ENCODE data around the gene ACOT6. TPM values are rescaled to one million over a fixed set of nuclear protein-coding genes. Genes with fewer than 3 reads are reported as not detected.
"Not testable (repeated sequence)": the region's sequence is repeated elsewhere in the genome, so short reads cannot be mapped to it uniquely, and the experiment has no call there.

Gene ACOT6
- total and polyA plus RNA-seq, 4 donors = not detected

- peaks cover 0 to 2% of the 10 kb centered on the region in 2 donors for H3K36me3 ChIP-seq (ENCODE audit: control insufficient read depth in 1 of 2, insufficient read depth in 2 of 2, low read length in 1 of 2)
- 92 to 98% methylated on average over 1 of the region's 1 CpG for WGBS, 2 donors
- ATAC-seq (ENCODE audit: low FRiP score) = no peak
These were observed 43.5 kb downstream of the ACOT6 start for GRCh38 chr14:73655851-73656250.

GRCh38 chr14:73659202-73659601 is 46.9 kb downstream of the ACOT6 start:
- ATAC-seq (ENCODE audit: low FRiP score); H3K27ac ChIP-seq (ENCODE audit: low read depth in 1 of 2, low read length in 2 of 2); H3K27me3 ChIP-seq (ENCODE audit: control insufficient read depth in 1 of 2, insufficient read depth in 2 of 2, low read length in 1 of 2); H3K4me1 ChIP-seq (ENCODE audit: control insufficient read depth in 1 of 2, insufficient read depth in 2 of 2, low read length in 2 of 2); H3K9me3 ChIP-seq (ENCODE audit: control insufficient read depth, low read length); H3K36me3 ChIP-seq (ENCODE audit: control insufficient read depth in 1 of 2, insufficient read depth in 2 of 2, low read length in 1 of 2); H3K4me3 ChIP-seq (ENCODE audit: low read length in 2 of 2); intact Hi-C loops (cut with DNase I); DNase-seq: not testable (repeated sequence)
- 94 to 95% methylated on average over 11 of the region's 11 CpGs for WGBS, 2 donors

More at GRCh38 chr14:73655851-73656250, 43.5 kb downstream of the ACOT6 start:
- no peak overlapping the region for H3K4me3 ChIP-seq (ENCODE audit: low read length in 2 of 2)
- no peak overlapping the region for H3K27ac ChIP-seq (ENCODE audit: low read depth in 1 of 2, low read length in 2 of 2)
- DNase-seq = no peak
- H3K4me1 ChIP-seq (ENCODE audit: control insufficient read depth in 1 of 2, insufficient read depth in 2 of 2, low read length in 2 of 2) = no peaks in the 10 kb centered on the region
- intact Hi-C loops (cut with DNase I) = no loop called here
- no peaks in the 10 kb centered on the region for H3K27me3 ChIP-seq (ENCODE audit: control insufficient read depth in 1 of 2, insufficient read depth in 2 of 2, low read length in 1 of 2)
- H3K9me3 ChIP-seq (ENCODE audit: control insufficient read depth, low read length) = no peaks in the 10 kb centered on the region

GRCh38 chr14:73660511-73660910 is 48.2 kb downstream of the ACOT6 start:
- intact Hi-C loops (cut with DNase I) = no loop called here
- no peaks in the 10 kb centered on the region for H3K27me3 ChIP-seq (ENCODE audit: control insufficient read depth in 1 of 2, insufficient read depth in 2 of 2, low read length in 1 of 2)
- ATAC-seq (ENCODE audit: low FRiP score) (no peak), DNase-seq (no peak)
- H3K4me3 ChIP-seq (ENCODE audit: low read length in 2 of 2) = no peak overlapping the region
- H3K4me1 ChIP-seq (ENCODE audit: control insufficient read depth in 1 of 2, insufficient read depth in 2 of 2, low read length in 2 of 2) = no peaks in the 10 kb centered on the region
- no peaks in the 10 kb centered on the region for H3K9me3 ChIP-seq (ENCODE audit: control insufficient read depth, low read length)
- H3K36me3 ChIP-seq (ENCODE audit: control insufficient read depth in 1 of 2, insufficient read depth in 2 of 2, low read length in 1 of 2) = peaks cover 0 to 2% of the 10 kb centered on the region in 2 donors
- no peak overlapping the region for H3K27ac ChIP-seq (ENCODE audit: low read depth in 1 of 2, low read length in 2 of 2)
- WGBS, 2 donors = 90 to 93% methylated on average over 2 of the region's 2 CpGs

- Histone ChIP-seq H3K4me1 (ENCODE audit: control insufficient read depth in 1 of 2, insufficient read depth in 2 of 2, low read length in 2 of 2) (no peaks in the 10 kb centered on the region), H3K4me3 (ENCODE audit: low read length in 2 of 2) (no peak overlapping the region), H3K9me3 (ENCODE audit: control insufficient read depth, low read length) (no peaks in the 10 kb centered on the region), H3K36me3 (ENCODE audit: control insufficient read depth in 1 of 2, insufficient read depth in 2 of 2, low read length in 1 of 2) (no peaks in the 10 kb centered on the region), H3K27ac (ENCODE audit: low read depth in 1 of 2, low read length in 2 of 2) (no peak overlapping the region), H3K27me3 (ENCODE audit: control insufficient read depth in 1 of 2, insufficient read depth in 2 of 2, low read length in 1 of 2) (no peaks in the 10 kb centered on the region)
- ATAC-seq (ENCODE audit: low FRiP score) (no peak), DNase-seq (no peak)
- 75 to 78% methylated on average over 2 of the region's 2 CpGs for WGBS, 2 donors
- intact Hi-C loops (cut with DNase I) = no loop called here
These were observed 49.6 kb downstream of the ACOT6 start for GRCh38 chr14:73661872-73662271.

- peak in 1 of 2 donors; percentile 62 for DNase-seq
- Histone ChIP-seq H3K4me3 (ENCODE audit: low read length in 2 of 2) (no peak overlapping the region), H3K36me3 (ENCODE audit: control insufficient read depth in 1 of 2, insufficient read depth in 2 of 2, low read length in 1 of 2) (no peaks in the 10 kb centered on the region), H3K27ac (ENCODE audit: low read depth in 1 of 2, low read length in 2 of 2) (no peak overlapping the region), H3K4me1 (ENCODE audit: control insufficient read depth in 1 of 2, insufficient read depth in 2 of 2, low read length in 2 of 2) (no peaks in the 10 kb centered on the region), H3K27me3 (ENCODE audit: control insufficient read depth in 1 of 2, insufficient read depth in 2 of 2, low read length in 1 of 2) (no peaks in the 10 kb centered on the region), H3K9me3 (ENCODE audit: control insufficient read depth, low read length) (no peaks in the 10 kb centered on the region)
- 54 to 67% methylated on average over 1 of the region's 1 CpG for WGBS, 2 donors
- intact Hi-C loops (cut with DNase I) = no loop called here
- ATAC-seq (ENCODE audit: low FRiP score) = no peak
These were observed 50.2 kb downstream of the ACOT6 start for GRCh38 chr14:73662487-73662943.

GRCh38 chr14:73663548-73664212 is 51.4 kb downstream of the ACOT6 start:
- intact Hi-C loops (cut with DNase I) = no loop called here

GRCh38 chr14:73665130-73665529 is 52.8 kb downstream of the ACOT6 start:
- DNase-seq (no peak), ATAC-seq (ENCODE audit: low FRiP score) (no peak)
- Histone ChIP-seq H3K27me3 (ENCODE audit: control insufficient read depth in 1 of 2, insufficient read depth in 2 of 2, low read length in 1 of 2) (no peaks in the 10 kb centered on the region), H3K9me3 (ENCODE audit: control insufficient read depth, low read length) (no peaks in the 10 kb centered on the region), H3K4me3 (ENCODE audit: low read length in 2 of 2) (no peak overlapping the region), H3K4me1 (ENCODE audit: control insufficient read depth in 1 of 2, insufficient read depth in 2 of 2, low read length in 2 of 2) (no peaks in the 10 kb centered on the region), H3K36me3 (ENCODE audit: control insufficient read depth in 1 of 2, insufficient read depth in 2 of 2, low read length in 1 of 2) (no peaks in the 10 kb centered on the region), H3K27ac (ENCODE audit: low read depth in 1 of 2, low read length in 2 of 2) (no peak overlapping the region)
- intact Hi-C loops (cut with DNase I) = no loop called here
- 94 to 98% methylated on average over 2 of the region's 2 CpGs for WGBS, 2 donors

More at GRCh38 chr14:73663548-73664212, 51.4 kb downstream of the ACOT6 start:
- H3K36me3 ChIP-seq (ENCODE audit: control insufficient read depth in 1 of 2, insufficient read depth in 2 of 2, low read length in 1 of 2) = no peaks in the 10 kb centered on the region
- no peak for DNase-seq
- H3K9me3 ChIP-seq (ENCODE audit: control insufficient read depth, low read length) = no peaks in the 10 kb centered on the region
- no peak overlapping the region for H3K4me3 ChIP-seq (ENCODE audit: low read length in 2 of 2)
- no peaks in the 10 kb centered on the region for H3K27me3 ChIP-seq (ENCODE audit: control insufficient read depth in 1 of 2, insufficient read depth in 2 of 2, low read length in 1 of 2)
- H3K27ac ChIP-seq (ENCODE audit: low read depth in 1 of 2, low read length in 2 of 2) = no peak overlapping the region
- ATAC-seq (ENCODE audit: low FRiP score) = no peak
- no peaks in the 10 kb centered on the region for H3K4me1 ChIP-seq (ENCODE audit: control insufficient read depth in 1 of 2, insufficient read depth in 2 of 2, low read length in 2 of 2)

- 85 to 87% methylated on average over 5 of the region's 5 CpGs for WGBS, 2 donors
- no peak for ATAC-seq (ENCODE audit: low FRiP score)
These were observed 54.3 kb downstream of the ACOT6 start for GRCh38 chr14:73666583-73666982.

GRCh38 chr14:73667854-73668253 is 55.5 kb downstream of the ACOT6 start:
- no peak overlapping the region for H3K27ac ChIP-seq (ENCODE audit: low read depth in 1 of 2, low read length in 2 of 2)
- ATAC-seq (ENCODE audit: low FRiP score) = no peak
- DNase-seq = no peak
- H3K4me1 ChIP-seq (ENCODE audit: control insufficient read depth in 1 of 2, insufficient read depth in 2 of 2, low read length in 2 of 2) = no peaks in the 10 kb centered on the region
- no peaks in the 10 kb centered on the region for H3K9me3 ChIP-seq (ENCODE audit: control insufficient read depth, low read length)
- intact Hi-C loops (cut with DNase I) = no loop called here
- no peaks in the 10 kb centered on the region for H3K27me3 ChIP-seq (ENCODE audit: control insufficient read depth in 1 of 2, insufficient read depth in 2 of 2, low read length in 1 of 2)
- 89 to 90% methylated on average over 3 of the region's 3 CpGs for WGBS, 2 donors
- H3K36me3 ChIP-seq (ENCODE audit: control insufficient read depth in 1 of 2, insufficient read depth in 2 of 2, low read length in 1 of 2) = no peaks in the 10 kb centered on the region
- no peak overlapping the region for H3K4me3 ChIP-seq (ENCODE audit: low read length in 2 of 2)

More at GRCh38 chr14:73666583-73666982, 54.3 kb downstream of the ACOT6 start:
- Histone ChIP-seq H3K27me3 (ENCODE audit: control insufficient read depth in 1 of 2, insufficient read depth in 2 of 2, low read length in 1 of 2) (no peaks in the 10 kb centered on the region), H3K27ac (ENCODE audit: low read depth in 1 of 2, low read length in 2 of 2) (no peak overlapping the region), H3K4me3 (ENCODE audit: low read length in 2 of 2) (no peak overlapping the region), H3K36me3 (ENCODE audit: control insufficient read depth in 1 of 2, insufficient read depth in 2 of 2, low read length in 1 of 2) (no peaks in the 10 kb centered on the region), H3K9me3 (ENCODE audit: control insufficient read depth, low read length) (no peaks in the 10 kb centered on the region), H3K4me1 (ENCODE audit: control insufficient read depth in 1 of 2, insufficient read depth in 2 of 2, low read length in 2 of 2) (no peaks in the 10 kb centered on the region)
- intact Hi-C loops (cut with DNase I) = no loop called here
- no peak for DNase-seq
